GM04503 (cell line): Measurements from ENCODE around the gene LIMS4.
"Not testable (repeated sequence)": the region's sequence is repeated elsewhere in the genome, so short reads cannot be mapped to it uniquely, and the experiment has no call there.

ENCODE experiments used
- DNase-seq: peaks from one replicate; pipeline ENCODE4 v3.0.0-alpha.2; 2012; ENCODE audit warnings: low read depth

The LIMS4 gene

DNA sequence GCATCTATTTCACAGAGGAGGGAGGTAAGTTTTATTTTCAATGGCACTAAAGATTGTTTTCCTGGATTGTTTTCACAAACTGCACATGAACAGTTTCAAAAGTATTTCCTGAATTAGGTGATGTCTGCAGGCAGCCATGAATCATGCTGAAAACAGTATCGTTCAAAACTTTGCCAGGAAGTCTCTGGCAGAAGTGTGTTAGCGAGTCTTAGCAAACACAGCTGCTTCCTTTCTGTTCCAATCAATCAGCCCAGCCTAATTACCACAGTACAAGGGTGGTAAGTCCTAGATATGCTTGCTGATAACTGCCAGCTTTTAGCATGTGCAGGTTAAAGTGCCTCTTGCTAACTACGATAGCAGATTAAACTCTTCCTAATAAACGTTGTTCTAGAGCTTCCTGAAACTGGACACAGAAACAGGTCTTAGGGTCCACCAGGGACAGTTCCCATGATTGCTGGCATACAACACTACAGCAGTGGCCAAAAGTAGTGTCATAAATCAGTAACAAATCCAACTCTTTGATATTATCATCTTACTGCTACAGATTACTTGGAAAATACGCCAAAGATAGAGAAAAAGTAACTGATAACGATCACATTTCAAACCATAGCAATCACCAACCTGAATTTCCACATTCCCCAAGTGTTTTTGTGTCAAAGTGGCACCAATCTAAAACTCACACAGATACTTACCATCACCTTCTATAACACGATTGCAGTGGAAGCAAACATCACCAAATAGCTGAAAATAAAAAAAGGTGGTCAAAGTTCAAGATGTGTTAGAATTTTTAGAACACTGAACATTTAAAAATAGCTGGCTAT is 23.3 kb downstream of the LIMS4 start:
- DNase-seq, result not testable (repeated sequence)

GRCh38 chr2:110446644-110447043 is 26.0 kb downstream of the LIMS4 start:
- DNase-seq, result not testable (repeated sequence)

GRCh38 chr2:110443305-110444005 is 29.2 kb downstream of the LIMS4 start:
- not testable (repeated sequence) for DNase-seq

- DNase-seq, result not testable (repeated sequence)
Observed at GRCh38 chr2:110441905-110442304, 30.7 kb downstream of the LIMS4 start.

- not testable (repeated sequence) for DNase-seq
Observed at GRCh38 chr2:110434565-110434964, 38.1 kb downstream of the LIMS4 start.

DNA sequence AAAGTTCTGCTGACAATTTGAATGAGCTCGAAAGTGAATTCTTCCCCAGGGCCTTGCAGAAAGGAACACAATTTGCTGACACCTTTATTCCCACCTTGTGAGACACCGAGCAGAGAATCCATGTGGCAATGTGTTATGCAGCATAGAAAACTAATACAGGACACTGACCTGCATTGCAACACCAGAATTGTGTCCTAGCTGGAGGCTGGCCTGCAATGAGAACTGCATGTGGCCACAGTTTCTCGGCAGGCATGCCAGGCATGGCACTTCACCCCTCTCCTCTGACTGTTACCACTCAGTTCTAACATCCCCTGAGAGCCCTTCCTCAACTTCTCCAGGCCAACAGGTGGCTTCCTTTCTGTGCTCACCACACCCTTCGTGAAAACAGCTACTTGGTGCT is 46.9 kb downstream of the LIMS4 start:
- not testable (repeated sequence) for DNase-seq

GRCh38 chr2:110424421-110424820 is 48.2 kb downstream of the LIMS4 start:
- DNase-seq, result not testable (repeated sequence)

- DNase-seq, result not testable (repeated sequence)
Observed at GRCh38 chr2:110423574-110423962, 49.0 kb downstream of the LIMS4 start.

DNA sequence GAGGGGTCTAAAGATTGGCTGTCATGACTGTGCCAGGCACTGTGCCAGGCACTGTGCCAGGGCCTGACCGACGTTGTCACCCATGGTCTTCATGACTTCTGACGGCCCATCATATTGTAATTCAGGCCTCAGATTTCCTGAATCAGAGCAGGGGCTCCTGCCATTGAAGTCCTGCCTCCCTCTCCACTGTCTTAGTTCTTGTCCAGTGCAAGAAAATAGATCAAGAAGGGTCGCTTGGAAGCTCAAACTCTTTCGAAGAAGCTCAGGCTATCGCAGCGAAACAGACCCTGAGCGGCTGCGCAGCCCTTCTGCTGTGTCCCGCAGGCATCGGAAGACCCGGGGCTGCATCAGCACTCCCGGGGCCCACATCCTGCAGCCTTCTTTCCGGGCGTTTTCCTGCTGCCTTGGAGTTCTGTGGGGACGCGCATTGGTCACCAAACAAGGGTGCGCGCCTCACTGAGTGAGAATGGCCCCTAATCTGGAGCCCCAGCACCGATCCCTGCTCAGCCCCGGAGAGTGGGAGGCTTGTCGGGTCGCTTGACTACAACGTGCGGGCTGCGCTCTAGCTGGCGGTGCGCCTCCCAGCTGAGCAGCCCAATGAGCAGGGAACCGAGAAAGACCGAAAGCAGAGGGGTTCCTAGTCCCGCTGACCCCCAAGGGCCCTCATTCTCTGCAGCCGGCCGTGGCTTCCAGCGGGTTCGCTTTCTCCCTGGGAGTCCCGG is 49.6 kb downstream of the LIMS4 start:
- not testable (repeated sequence) for DNase-seq

DNA sequence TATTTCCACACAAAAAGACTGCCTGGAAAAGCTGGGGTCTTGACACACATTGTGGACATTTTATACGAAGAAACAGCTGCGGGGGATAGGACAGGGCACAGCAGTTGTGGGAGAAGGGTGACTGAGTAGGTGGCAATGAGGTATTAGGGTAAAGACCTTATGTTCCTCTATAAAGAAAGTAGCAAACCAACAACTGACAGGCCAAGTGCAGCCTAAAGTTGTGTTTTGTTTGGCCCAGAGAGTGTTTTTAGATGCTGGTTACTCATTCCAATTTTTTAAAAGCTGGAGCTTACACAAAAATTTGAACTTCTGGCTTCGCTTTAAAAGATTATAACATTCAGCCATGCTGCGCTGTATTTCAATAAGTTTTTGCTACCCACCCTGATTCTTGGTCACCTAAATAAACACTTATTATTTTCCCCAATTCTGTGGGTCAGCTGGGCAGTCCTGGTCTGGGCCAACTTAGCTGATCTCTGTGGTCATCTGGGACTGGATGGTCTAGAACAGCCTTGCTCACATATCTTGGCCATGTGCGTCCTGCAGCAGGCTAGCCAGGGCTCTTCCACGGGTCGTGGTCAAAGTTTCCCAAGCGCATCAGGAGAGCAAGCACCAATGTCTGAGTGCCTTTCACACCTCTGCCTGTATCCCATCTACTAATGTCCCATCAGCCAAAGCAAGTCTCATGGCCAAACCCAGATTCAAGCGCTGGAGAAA is 51.8 kb downstream of the LIMS4 start:
- not testable (repeated sequence) for DNase-seq

DNA sequence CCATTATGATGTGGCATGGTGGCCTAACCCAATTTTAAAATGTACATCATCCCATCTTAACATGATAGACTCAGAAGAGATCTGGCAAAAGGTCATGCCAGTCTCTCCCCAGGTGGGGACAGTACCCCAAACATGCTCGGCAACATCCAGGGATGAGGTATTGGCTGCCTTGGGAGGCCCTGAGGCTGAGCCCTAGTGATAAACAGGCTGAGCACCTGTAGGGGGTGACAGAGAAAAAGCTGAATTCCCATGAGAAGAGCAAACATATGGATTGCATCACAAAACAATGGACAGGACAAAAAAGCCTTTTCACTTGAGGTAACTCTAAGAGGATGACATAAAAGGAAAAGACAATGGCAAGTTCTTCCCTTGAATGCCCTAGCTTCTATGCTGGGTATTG is 65.5 kb downstream of the LIMS4 start:
- DNase-seq, result not testable (repeated sequence)

DNA sequence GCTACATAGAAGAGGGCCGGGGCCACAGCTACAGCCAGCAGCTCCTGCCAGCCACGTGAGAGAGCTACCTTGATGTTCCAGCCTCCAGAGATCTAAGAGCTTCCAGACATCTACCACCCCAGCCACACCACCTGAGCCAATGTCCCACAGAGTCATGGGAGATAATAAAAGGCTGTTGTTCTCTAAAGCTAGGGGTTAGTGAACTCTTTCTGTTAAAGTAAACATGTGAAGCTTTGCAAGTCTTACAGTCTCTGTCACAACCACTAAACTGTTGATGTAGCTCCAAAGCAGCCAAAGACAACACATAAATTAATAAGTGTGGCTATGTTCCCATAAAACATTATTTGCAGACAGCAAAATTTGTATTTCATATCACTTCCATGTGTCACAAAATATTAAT is 67.6 kb downstream of the LIMS4 start:
- DNase-seq, result not testable (repeated sequence)

DNA sequence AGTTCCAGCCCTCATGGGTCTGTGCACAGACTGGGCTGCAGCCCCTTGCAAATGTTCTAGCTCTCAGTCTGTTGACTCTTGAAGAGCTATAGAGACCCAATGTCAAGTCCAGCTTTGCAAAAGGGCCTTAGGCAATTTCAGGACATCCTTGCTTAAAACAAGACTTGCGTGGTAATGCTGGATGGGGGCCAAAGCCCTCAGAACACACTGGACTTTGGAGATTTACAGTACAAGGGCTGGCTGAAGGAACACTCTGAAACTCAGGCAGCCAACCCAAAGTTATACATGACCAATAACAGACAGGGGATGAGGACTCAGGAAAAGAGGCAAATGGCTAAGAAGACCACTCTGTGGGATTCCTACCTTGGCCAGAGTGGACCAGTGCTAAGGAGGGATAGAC is 68.4 kb downstream of the LIMS4 start:
- not testable (repeated sequence) for DNase-seq

- DNase-seq, result not testable (repeated sequence)
Observed at GRCh38 chr2:110401001-110401618, 71.5 kb downstream of the LIMS4 start.

GRCh38 chr2:110399378-110399777 is 73.2 kb downstream of the LIMS4 start:
- DNase-seq, result not testable (repeated sequence)

GRCh38 chr2:110395990-110396389 is 76.6 kb downstream of the LIMS4 start:
- DNase-seq, result not testable (repeated sequence)
